Esophagus muscularis mucosa (tissue), 4 donors: ENCODE results near the gene SH2D5.

ENCODE experiments used
- CTCF ChIP-seq, 3 experiments: fragments of 200-600 bp in 2 of 3; fragments of 450-650 bp in 1 of 3; sonication (generic) in 2 of 3; IDR thresholded peaks; one replicate each; pipeline ENCODE4 v1.5.1; 2017 to 2019; ENCODE audit warnings: antibody characterized with exemption in 3 of 3, mild to moderate bottlenecking in 2 of 3, moderate library complexity in 1 of 3
- EP300 ChIP-seq: sonication (generic); formaldehyde crosslinking; IDR thresholded peaks from one replicate; pipeline ENCODE4 v1.6.1; 2017; ENCODE audit warnings: antibody characterized with exemption
- POLR2A ChIP-seq: fragments of 450-650 bp; IDR thresholded peaks from one replicate; pipeline ENCODE4 v1.6.1; 2017; ENCODE audit warnings: antibody characterized with exemption, moderate library complexity, mild to moderate bottlenecking, low read depth
- POLR2AphosphoS5 ChIP-seq, 2 donors: sonication (generic); formaldehyde crosslinking; IDR thresholded peaks; one replicate each; pipeline ENCODE4 v1.6.1; 2017; ENCODE audit warnings: antibody characterized with exemption in 2 of 2

DNA sequence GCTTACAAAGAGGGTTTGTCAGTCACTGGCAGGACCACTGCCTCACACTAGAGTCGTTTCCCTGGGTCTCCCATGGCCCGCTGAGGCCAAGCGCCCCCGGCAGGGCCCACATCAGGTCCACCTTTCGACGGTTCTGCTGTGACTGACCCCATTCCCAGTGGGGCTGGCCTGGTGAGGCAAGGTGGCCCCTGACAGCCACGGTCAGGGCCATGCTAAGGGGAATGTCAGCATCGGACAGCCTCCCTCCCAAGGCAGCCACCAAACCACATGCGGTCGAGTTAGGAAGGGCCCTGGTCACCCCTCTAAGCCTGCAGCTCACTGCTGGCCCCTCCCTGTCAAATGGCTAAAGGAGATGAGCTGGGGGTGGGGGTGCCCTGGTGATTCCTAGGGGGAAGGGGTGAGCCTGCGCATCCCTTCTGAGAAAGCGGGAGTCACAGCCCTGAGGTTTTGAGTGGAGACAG lies 11.8 kb downstream of the SH2D5 start:
- TF ChIP-seq CTCF (IDR thresholded peaks at IDR 0.05) (no peak), POLR2A (no peak), EP300 (no peak), POLR2AphosphoS5 (IDR thresholded peaks at IDR 0.05) (no peak)
